ENCODE data around the gene PSENEN.

Gene PSENEN

GRCh38 chr19:35773020-35773806, 27.8 kb downstream of the PSENEN start:
- no peak for DNase-seq (ENCODE audit: extremely low read depth, low read depth)
- no peak for TF ChIP-seq CTCF (IDR thresholded peaks at IDR 0.05; ENCODE audit: low read depth, low read length)

- no peak for DNase-seq (ENCODE audit: extremely low read depth, low read depth)
- no peak for TF ChIP-seq CTCF (IDR thresholded peaks at IDR 0.05; ENCODE audit: low read depth, low read length)
These were observed 29.0 kb downstream of the PSENEN start for GRCh38 chr19:35774274-35775045.

GRCh38 chr19:35775046-35775297, 29.5 kb downstream of the PSENEN start:
- DNase-seq (ENCODE audit: extremely low read depth, low read depth): no peak
- TF ChIP-seq CTCF (IDR thresholded peaks at IDR 0.05; ENCODE audit: low read depth, low read length): no peak

- no peak for TF ChIP-seq CTCF (IDR thresholded peaks at IDR 0.05; ENCODE audit: low read depth, low read length)
- peak; percentile 80 for DNase-seq (ENCODE audit: extremely low read depth, low read depth)
These were observed 30.0 kb downstream of the PSENEN start, which contains the start of gene ARHGAP33 for GRCh38 chr19:35775298-35776101. TSS of gene ARHGAP33 (plus strand) at chr19:35775564. CDS start at chr19:35775659, 95 bp downstream.

- no peak for DNase-seq (ENCODE audit: extremely low read depth, low read depth)
- TF ChIP-seq CTCF (IDR thresholded peaks at IDR 0.05; ENCODE audit: low read depth, low read length): no peak
These were observed 30.8 kb downstream of the PSENEN start for GRCh38 chr19:35776102-35776788.

- no peak for DNase-seq (ENCODE audit: extremely low read depth, low read depth)
These were observed 31.8 kb downstream of the PSENEN start for GRCh38 chr19:35777086-35777841.

More at GRCh38 chr19:35777086-35777841, 31.8 kb downstream of the PSENEN start:
- no peak for TF ChIP-seq CTCF (IDR thresholded peaks at IDR 0.05; ENCODE audit: low read depth, low read length)
